GM18526 (cell line): ENCODE data around the gene POTEF.
"Not testable (repeated sequence)": the region's sequence is repeated elsewhere in the genome, so short reads cannot be mapped to it uniquely, and the experiment has no call there.

Experiments used
- POLR2A ChIP-seq: IDR thresholded peaks from 3 replicates; pipeline ENCODE4 v1.6.1; 2011; ENCODE audit not compliant: insufficient read length; ENCODE audit errors: extremely low read depth

The POTEF gene

GRCh38 chr2:130129120-130129829 lies at the start of gene POTEF:
Gene POTEF, minus strand, starts transcription at chr2:130129222. Its CDS starts 8,707 bp downstream, at chr2:130120515.
- not testable (repeated sequence) for TF ChIP-seq POLR2A

GRCh38 chr2:130169896-130170295 lies 40.9 kb upstream of the POTEF start:
- TF ChIP-seq POLR2A: no peak

GRCh38 chr2:130165293-130166016 lies 36.4 kb upstream of the POTEF start:
- TF ChIP-seq POLR2A: no peak

GRCh38 chr2:130162968-130163367 lies 33.9 kb upstream of the POTEF start:
- TF ChIP-seq POLR2A: no peak

- TF ChIP-seq POLR2A: no peak
Measured at GRCh38 chr2:130160131-130160530, 31.1 kb upstream of the POTEF start.

- no peak for TF ChIP-seq POLR2A
Measured at GRCh38 chr2:130158631-130159030, 29.6 kb upstream of the POTEF start.

- no peak for TF ChIP-seq POLR2A
Measured at GRCh38 chr2:130156624-130157004, 27.6 kb upstream of the POTEF start.

- TF ChIP-seq POLR2A: no peak
Measured at GRCh38 chr2:130154773-130155765, 26.0 kb upstream of the POTEF start.

- no peak for TF ChIP-seq POLR2A
Measured at GRCh38 chr2:130152816-130153595, 24.0 kb upstream of the POTEF start.

- TF ChIP-seq POLR2A: no peak
Measured at GRCh38 chr2:130150181-130151144, 21.4 kb upstream of the POTEF start.

- TF ChIP-seq POLR2A: not testable (repeated sequence)
Measured at GRCh38 chr2:130145006-130145414, 16.0 kb upstream of the POTEF start, which contains the start of gene CCDC74B. Gene CCDC74B, minus strand, starts transcription at chr2:130145112. Its CDS starts 116 bp downstream, at chr2:130144996.

GRCh38 chr2:130135692-130136541 lies 6.9 kb upstream of the POTEF start:
- no peak for TF ChIP-seq POLR2A
